Activated T-helper 1 cell treated with anti-CD3 and anti-CD28 coated beads, Interleukin-2, amount 50 U/mL, for 16 hours (primary cell): ENCODE data around the gene CEACAM6.
"Not testable (repeated sequence)": the region's sequence is repeated elsewhere in the genome, so short reads cannot be mapped to it uniquely, and the experiment has no call there.

Experiments
- DNase-seq, 2 donors: peaks; one replicate each; pipeline ENCODE4 v3.0.0-alpha.2; 2020; ENCODE audit warnings: low read depth in 1 of 2, low spot score in 1 of 2

Gene CEACAM6

DNA sequence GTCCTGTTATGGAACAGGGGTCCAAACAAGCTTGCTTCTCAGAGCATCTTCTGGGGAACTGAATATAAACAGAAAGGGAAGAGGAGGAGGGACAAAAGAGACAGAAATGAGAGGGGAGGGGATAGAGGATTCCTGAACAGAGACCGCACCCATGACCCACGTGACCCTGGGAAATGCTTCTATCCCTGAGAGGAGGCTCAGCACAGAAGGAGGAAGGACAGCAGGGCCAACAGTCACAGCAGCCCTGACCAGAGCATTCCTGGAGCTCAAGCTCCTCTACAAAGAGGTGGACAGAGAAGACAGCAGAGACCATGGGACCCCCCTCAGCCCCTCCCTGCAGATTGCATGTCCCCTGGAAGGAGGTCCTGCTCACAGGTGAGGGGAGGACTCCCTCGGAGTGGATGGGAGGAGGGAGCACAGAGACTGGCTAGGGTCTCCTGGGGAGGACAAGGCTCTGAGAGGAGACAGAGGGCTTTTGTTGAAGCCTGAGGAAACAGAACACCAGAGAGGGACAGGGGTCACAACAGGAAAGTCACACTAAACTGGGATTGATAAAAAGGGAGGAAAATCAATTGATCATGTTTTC is at the start of gene CEACAM6:
CEACAM6 (plus strand) TSS at position 203 of the 586 bp plus-strand sequence; CDS start at position 312, 109 bp downstream.
- no peak for DNase-seq

DNA sequence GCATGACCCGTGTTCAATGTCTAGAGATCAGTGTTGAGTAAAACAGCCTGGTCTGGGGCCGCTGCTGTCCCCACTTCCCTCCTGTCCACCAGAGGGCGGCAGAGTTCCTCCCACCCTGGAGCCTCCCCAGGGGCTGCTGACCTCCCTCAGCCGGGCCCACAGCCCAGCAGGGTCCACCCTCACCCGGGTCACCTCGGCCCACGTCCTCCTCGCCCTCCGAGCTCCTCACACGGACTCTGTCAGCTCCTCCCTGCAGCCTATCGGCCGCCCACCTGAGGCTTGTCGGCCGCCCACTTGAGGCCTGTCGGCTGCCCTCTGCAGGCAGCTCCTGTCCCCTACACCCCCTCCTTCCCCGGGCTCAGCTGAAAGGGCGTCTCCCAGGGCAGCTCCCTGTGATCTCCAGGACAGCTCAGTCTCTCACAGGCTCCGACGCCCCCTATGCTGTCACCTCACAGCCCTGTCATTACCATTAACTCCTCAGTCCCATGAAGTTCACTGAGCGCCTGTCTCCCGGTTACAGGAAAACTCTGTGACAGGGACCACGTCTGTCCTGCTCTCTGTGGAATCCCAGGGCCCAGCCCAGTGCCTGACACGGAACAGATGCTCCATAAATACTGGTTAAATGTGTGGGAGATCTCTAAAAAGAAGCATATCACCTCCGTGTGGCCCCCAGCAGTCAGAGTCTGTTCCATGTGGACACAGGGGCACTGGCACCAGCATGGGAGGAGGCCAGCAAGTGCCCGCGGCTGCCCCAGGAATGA is 48.4 kb upstream of the CEACAM6 start:
- peak; percentile 47 to 48 for DNase-seq

DNA sequence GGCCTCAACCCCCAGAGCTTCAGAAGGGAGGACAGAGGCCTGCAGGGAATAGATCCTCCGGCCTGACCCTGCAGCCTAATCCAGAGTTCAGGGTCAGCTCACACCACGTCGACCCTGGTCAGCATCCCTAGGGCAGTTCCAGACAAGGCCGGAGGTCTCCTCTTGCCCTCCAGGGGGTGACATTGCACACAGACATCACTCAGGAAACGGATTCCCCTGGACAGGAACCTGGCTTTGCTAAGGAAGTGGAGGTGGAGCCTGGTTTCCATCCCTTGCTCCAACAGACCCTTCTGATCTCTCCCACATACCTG is 47.9 kb upstream of the CEACAM6 start:
- DNase-seq = no peak

DNA sequence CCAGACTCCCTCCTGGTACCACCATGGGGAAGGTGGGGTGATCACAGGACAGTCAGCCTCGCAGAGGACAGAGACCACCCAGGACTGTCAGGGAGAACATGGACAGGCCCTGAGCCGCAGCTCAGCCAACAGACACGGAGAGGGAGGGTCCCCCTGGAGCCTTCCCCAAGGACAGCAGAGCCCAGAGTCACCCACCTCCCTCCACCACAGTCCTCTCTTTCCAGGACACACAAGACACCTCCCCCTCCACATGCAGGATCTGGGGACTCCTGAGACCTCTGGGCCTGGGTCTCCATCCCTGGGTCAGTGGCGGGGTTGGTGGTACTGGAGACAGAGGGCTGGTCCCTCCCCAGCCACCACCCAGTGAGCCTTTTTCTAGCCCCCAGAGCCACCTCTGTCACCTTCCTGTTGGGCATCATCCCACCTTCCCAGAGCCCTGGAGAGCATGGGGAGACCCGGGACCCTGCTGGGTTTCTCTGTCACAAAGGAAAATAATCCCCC is 47.4 kb upstream of the CEACAM6 start:
- DNase-seq = no peak

DNA sequence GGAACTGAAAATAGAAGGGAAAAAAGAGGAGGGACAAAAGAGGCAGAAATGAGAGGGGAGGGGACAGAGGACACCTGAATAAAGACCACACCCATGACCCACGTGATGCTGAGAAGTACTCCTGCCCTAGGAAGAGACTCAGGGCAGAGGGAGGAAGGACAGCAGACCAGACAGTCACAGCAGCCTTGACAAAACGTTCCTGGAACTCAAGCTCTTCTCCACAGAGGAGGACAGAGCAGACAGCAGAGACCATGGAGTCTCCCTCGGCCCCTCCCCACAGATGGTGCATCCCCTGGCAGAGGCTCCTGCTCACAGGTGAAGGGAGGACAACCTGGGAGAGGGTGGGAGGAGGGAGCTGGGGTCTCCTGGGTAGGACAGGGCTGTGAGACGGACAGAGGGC is 46.8 kb upstream of the CEACAM6 start, which contains the start of gene CEACAM5:
CEACAM5 (plus strand) TSS at position 146 of the 400 bp plus-strand sequence; CDS start at position 252, 106 bp downstream.
- DNase-seq = no peak

DNA sequence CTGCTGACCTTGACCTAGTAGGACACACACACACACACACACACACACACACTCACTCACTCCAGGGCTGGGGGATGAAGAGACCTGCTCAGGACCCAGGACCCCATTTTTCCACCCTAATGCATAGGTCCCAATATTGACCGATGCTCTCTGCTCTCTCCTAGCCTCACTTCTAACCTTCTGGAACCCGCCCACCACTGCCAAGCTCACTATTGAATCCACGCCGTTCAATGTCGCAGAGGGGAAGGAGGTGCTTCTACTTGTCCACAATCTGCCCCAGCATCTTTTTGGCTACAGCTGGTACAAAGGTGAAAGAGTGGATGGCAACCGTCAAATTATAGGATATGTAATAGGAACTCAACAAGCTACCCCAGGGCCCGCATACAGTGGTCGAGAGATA is 45.8 kb upstream of the CEACAM6 start:
- not testable (repeated sequence) for DNase-seq

DNA sequence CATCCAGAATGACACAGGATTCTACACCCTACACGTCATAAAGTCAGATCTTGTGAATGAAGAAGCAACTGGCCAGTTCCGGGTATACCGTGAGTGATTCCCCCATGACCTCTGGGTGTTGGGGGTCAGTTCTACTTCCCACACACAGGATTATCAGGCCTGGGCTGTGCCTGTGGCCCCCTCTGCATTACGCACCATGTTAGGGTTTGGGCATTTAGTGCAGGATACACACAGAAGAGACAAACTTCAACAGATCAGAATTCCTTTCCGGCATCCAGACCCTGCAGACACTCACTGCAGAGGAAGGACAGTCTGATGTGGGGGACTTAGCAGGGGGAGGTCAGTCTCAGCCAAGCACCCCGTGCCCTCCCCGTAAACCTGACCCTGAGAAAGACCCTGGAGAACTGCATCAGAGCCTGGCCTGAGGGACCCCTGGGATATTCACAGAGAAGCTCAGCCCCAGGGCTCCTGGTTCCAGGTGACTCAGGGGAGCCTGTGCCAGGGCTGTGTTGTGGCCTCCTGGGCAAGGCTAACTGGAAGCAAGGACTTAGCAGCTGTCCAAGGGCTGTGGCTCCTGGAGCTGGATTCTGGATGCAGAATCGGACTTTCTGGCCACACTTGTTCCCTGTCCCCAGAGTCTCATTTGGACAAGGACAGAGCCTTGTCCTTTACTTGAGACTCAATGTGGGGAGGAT is 45.2 kb upstream of the CEACAM6 start:
- no peak for DNase-seq

DNA sequence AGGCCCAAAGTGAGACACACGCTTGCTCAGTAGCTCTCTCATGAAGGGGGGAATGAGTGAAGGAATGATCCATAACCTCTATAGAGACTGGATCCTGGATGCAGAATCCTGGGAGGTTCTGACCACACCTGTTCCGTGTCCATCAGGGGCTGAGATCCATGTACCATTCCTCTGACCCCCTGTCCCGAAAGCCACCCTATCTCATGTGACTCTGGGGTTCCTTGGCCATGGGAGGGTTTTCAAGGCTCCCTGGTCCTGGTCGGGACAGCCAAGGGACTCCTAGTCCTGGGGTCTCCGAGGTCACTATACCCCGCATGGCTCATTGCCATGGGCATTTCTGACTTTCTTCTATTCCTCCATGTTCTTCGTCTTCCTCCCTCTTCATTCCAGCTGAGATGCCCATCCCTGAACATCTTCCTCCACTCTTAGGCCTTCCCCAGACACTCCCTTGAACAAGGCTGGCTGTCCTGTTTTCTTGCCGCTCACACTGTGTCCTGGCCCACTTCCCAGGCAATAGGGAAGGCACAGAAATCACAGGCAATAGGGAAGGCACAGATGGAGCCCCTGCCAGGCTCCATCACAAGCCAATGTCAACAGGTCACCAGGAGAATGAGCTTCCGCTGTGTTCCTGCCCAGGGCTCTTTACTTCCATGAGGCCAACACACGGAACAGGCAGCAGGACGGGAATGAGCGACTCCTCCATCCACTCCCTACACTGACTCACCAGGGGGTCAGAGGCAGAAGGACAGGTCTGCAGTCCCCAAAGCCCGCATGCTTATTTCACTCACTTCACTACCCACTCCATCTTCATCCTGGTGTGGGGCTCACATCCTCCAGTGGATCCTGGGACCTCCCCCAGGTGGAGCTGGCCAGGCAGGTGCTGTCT is 43.7 kb upstream of the CEACAM6 start:
- no peak for DNase-seq

DNA sequence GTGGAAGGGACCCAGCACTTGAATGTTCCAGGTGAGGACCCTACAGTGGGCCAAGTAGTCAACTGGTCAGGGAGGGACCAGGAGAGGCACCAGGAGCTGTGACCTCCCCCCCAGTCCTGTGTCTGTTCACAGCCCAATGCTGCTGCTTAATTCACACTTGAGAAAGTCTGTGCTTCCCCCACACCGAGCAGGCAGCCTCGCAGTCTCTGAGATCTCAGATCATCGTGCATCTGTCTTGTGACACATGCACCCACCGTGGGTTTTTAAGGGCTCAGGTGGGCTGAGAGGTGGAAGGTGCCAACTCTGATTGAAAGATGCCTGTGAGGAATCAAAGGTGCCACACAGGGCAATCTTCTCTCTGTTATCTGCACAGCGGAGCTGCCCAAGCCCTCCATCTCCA is 40.7 kb upstream of the CEACAM6 start:
- no peak for DNase-seq

DNA sequence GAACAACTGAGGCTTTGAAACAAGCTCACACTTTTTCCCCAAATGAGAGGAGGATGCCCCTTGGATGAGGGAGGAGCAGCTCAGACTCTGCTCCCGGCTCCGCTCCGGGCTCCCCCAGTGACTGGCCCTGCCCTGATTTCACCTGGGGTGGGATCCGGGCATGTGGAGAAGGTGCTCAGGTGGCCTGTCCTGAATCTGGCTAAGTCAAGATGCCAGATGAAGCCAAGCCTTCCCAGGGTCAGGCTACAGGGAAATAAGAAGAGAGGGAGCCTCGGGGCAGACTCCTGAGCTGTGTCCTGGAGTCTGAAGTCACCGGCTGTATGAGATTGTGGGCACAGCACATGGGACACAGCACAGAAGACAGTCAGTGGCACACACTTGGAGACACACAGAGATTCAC is 36.6 kb upstream of the CEACAM6 start:
- DNase-seq = no peak

DNA sequence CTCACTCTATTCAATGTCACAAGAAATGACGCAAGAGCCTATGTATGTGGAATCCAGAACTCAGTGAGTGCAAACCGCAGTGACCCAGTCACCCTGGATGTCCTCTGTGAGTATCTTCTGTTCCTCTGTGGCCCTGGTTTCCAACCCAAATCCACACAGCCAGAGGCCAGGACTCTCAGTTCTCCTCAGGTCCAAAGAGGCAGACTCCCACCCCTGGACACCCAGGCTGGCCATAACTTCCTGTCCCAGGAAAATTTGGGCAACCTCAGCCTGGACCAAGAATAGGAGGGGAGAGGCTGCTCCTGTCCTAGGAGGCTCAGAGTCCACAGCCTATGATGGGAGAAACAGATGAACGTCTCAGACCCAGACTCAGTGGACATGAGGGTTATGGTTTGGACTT is 35.2 kb upstream of the CEACAM6 start:
- no peak for DNase-seq

DNA sequence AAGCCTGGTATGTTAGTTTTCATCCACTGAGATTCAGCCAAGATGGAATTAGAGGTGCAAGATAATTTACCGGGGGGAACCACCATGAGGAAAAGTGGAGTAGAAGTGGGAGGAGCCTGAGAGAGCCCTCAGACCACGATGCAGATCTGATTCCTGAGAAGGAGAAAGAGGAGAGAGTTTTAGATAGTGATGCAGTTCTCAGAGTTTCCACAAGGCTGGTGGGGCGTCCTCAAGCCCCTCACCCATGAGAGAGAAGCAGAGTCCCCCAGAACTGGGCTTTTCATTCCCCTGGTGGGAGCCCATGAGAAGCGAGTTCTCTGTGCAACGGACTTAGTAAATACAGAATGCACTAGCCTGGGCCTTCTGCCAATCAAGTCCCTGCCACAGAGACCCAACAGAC is 28.8 kb upstream of the CEACAM6 start:
- DNase-seq = no peak

DNA sequence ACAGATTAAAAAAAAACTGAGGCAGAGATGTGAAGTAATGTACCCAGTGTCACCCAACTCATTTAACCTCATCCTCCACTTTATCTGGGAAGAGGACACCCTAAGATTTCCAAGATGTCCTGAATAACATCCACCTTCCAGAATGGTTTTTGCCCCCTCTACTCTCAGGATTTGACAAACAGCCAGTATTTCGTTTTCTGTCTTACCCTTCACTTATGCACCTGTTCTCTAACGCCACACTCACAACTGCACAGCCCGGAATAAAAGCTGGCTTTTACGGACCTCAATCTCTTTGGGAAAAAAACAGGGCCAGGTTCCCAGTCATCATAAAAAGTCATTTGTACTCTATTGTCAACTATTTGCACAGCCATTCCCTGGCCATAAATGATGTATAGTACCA is 21.2 kb upstream of the CEACAM6 start:
- DNase-seq = no peak

DNA sequence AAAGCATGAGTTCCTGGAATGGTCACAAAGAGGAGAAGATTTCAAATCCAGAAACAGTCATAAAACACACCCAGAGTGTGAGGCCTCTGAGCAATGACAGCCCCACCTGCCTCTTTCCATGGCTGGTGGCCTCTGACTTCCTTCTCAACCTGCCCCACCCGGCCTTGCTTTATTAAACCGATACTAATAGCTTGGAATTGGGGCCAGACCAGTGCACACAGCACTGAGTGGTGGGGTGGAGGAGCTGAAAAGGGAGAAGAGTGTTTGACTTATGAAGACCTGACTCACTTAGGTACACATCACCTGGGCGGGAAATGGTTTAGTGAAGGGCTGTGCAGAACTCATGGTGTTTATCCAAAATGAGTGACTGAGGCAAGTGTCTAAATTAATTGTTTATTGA is 20.7 kb upstream of the CEACAM6 start:
- no peak for DNase-seq

DNA sequence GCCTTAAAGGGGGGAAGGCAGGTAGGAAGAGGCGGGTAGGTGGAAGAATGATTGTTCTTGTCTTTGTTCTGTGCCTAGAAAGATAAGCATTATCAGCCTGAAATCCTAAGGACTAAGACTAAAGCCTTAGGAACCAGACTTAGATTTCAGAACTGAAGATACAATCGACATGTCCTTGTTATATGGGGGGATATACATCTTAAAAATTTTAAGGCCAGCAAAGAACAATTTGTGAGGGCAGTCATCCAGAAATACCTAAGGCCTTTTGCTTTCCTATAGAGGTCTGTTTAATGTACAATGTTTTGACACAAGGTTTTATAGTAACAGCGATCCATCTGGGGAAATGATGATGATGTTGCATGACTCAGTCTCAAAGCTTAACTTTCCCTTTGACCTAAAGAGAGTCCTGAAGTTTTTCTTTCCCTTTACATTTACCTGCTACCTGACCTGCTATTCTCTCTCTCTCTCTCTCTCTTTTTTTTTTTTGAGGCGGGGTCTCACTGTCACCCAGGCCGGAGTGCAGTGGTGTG is 20.2 kb upstream of the CEACAM6 start:
- DNase-seq = no peak

DNA sequence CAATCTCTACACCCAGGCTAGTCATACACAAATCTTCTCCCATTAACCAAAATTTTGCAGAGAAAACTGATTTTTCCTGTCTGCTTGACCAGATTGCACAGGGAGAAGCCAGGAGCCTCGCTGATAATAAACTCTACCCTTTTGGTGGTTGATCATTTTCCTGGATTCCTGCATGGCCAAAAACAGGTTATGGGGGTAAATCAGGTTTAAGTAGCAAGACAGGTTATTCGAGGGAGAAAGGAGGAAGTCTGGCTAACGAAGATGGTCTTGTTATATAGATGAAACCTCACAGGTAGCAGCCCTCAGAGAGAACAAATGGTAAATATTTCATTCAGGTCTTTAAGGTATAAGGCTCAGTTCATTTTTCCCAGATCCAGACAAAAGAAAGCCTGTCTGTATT is 16.0 kb upstream of the CEACAM6 start:
- no peak for DNase-seq

DNA sequence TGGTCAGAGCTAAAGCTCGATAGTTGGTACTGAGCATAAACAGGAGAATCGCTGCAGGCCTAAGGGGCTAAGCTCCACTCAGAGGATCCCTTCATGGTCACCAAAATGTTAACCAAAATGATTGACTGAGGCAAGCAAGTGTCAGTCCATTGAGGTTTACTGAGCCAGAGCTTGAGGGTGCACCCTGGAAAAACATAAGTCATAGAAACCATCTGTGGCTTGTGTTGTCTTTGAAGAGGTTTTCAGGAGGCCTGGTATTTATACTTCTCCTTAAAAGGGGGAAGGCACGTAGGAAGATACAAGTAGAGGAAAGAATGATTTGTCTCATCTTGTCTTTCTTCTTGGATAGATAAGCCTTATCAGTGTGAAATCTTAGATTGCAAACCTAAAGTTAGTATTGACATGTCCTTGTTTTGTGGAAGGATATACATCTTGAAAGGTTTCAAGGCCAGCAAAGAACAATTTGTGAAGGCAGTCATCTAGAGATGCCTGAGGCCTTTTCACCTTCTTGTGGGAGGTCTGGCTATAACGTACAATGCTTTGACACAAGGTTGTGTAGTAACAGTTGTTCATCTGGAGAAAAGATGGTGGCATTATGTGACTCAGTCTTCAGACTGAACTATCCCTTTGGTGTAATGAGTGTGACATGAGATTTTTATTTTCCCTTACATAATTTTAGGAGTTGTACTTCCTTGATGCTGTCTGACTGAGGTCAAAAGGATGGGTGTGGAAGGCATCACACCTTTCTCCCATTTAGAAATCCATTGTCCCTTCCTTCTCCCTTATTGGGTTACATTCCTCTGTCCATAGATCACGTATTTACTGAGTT is 14.7 kb upstream of the CEACAM6 start:
- no peak for DNase-seq

DNA sequence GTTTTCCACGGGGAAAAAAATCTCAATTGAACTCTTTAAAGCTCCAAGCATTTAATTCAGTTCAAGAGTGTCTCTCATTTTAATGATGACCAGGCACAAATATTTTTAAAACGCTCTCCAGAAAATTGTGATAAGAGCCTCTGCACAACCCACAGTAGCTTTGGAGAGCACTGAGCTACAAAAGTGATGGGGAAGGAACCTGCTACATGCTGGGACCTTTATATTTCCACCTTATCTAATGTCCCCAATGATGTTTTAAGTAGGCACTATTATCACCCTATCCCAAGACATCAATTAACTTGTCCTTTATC is 14.1 kb upstream of the CEACAM6 start:
- no peak for DNase-seq

DNA sequence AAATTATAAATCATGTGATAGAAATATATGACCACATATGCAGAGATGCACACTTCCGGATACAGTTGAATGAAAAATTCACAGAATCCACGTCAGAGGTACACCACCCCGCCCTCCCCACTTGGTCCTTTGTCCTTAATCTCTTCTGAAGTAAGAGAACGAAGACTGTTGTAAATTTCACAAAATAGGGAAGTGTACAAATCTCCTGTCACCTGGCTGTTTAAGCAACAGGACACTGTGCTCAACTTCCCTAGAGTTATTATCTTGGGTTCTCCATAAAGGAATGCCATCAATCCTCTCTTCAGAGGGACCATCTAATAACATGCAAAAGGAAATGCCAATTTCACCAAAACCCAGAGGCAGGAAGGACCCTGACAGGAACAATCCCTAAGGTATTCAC is 10.5 kb upstream of the CEACAM6 start:
- DNase-seq = no peak

DNA sequence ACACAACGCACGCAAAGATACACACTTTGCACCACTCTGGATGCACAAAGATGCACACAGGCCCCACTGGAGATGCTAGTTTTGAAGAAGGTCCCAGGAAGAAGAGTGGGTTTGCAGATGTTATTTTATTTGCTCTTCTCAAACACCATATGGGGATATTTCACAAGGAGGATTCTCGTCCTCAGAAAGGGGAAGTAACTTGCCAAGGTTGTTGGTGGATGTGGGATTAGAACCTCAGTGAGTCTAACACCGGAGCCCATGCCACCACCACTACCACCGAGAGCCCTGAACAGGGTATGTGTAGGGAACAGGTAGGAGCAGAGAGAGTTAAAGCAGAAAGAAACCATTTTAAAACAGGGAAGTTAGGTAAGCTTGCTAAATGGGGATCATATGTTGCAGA is 9.6 kb upstream of the CEACAM6 start:
- no peak for DNase-seq
